Cardiac muscle cell (in vitro differentiated cells and primary cell): ENCODE measurements around the gene PAM. TPM values are rescaled to one million over a fixed set of nuclear protein-coding genes. Genes with fewer than 3 reads are reported as not detected.

Experiments used
- DNase-seq, 2 donors: peaks; one replicate each; pipeline versions ENCODE4 v3.0.0 to v3.0.0-alpha.2; 2010 to 2017; ENCODE audit warnings: low read depth in 1 of 2, low spot score in 1 of 2
- H3K27ac ChIP-seq: fragments of 200-600 bp; sonication (generic); 2 replicates; pipeline ENCODE4 v1.5.1; 2016
- H3K27me3 ChIP-seq: fragments of 200-600 bp; sonication (generic); 2 replicates; pipeline ENCODE4 v1.6.0; 2016; ENCODE audit warnings: control low read depth
- H3K36me3 ChIP-seq: fragments of 200-600 bp; sonication (generic); 2 replicates; pipeline ENCODE4 v1.5.1; 2016; ENCODE audit warnings: control low read depth
- H3K4me1 ChIP-seq: fragments of 200-600 bp; sonication (generic); 2 replicates; pipeline ENCODE4 v1.8.1; 2017; ENCODE audit warnings: low read depth, mild to moderate bottlenecking, mixed run types
- H3K4me3 ChIP-seq: fragments of 200-600 bp; sonication (generic); 2 replicates; pipeline ENCODE4 v1.5.1; 2016; ENCODE audit warnings: mild to moderate bottlenecking
- H3K9me3 ChIP-seq: fragments of 200-600 bp; sonication (generic); 2 replicates; pipeline ENCODE4 v1.5.1; 2017; ENCODE audit warnings: low read depth, mild to moderate bottlenecking, control low read depth
- CTCF ChIP-seq: IDR thresholded peaks from 2 replicates; pipeline ENCODE4 v1.5.1; 2012; ENCODE audit warnings: low read depth, mild to moderate bottlenecking, low read length
- polyA plus RNA-seq: library from polyadenylated mRNA; unstranded; fragments of >200 nt; fragmentation: Nextera tagmentation; extraction: Ambion mirVana; gene quantifications from 2 replicates; pipeline ENCODE4 v1.2.1, GENCODE V29; 2016
- total RNA-seq: library from RNA; depleted of rRNA; stranded (reverse); fragments of >200 nt; gene quantifications from 2 replicates; pipeline ENCODE4 v1.2.3, GENCODE V29; 2016

Gene PAM
- total and polyA plus RNA-seq, 2 experiments from 2014 or later, result 375 to 392 TPM

- H3K36me3 ChIP-seq, result peaks cover 8% of the 10 kb centered on the region
- peaks cover 6% of the 10 kb centered on the region for H3K4me1 ChIP-seq
- TF ChIP-seq CTCF, result no peak
- H3K4me3 ChIP-seq, result no peak overlapping the region
- no peak overlapping the region for H3K27ac ChIP-seq
- DNase-seq, result no peak
- H3K27me3 ChIP-seq, result no peaks in the 10 kb centered on the region
- no peaks in the 10 kb centered on the region for H3K9me3 ChIP-seq
These were observed 200.4 kb downstream of the PAM start for GRCh38 chr5:102955488-102955887.

- no peaks in the 10 kb centered on the region for H3K9me3 ChIP-seq
- no peak overlapping the region for H3K27ac ChIP-seq
- H3K27me3 ChIP-seq, result no peaks in the 10 kb centered on the region
- H3K4me1 ChIP-seq, result peaks cover 6% of the 10 kb centered on the region
- no peak for TF ChIP-seq CTCF
- H3K36me3 ChIP-seq, result peaks cover 5% of the 10 kb centered on the region
- H3K4me3 ChIP-seq, result no peak overlapping the region
- DNase-seq, result no peak
These were observed 201.5 kb downstream of the PAM start for GRCh38 chr5:102956599-102956998.

GRCh38 chr5:102957141-102957540, 202.0 kb downstream of the PAM start:
- Histone ChIP-seq H3K9me3 (no peaks in the 10 kb centered on the region), H3K27me3 (no peaks in the 10 kb centered on the region), H3K27ac (no peak overlapping the region), H3K36me3 (peaks cover 8% of the 10 kb centered on the region), H3K4me1 (peaks cover 6% of the 10 kb centered on the region), H3K4me3 (no peak overlapping the region)
- DNase-seq, result no peak
- TF ChIP-seq CTCF, result no peak

GRCh38 chr5:102958481-102959011, 203.4 kb downstream of the PAM start:
- Histone ChIP-seq H3K4me3 (no peak overlapping the region), H3K27ac (no peak overlapping the region), H3K4me1 (peaks cover 6% of the 10 kb centered on the region), H3K9me3 (no peaks in the 10 kb centered on the region), H3K36me3 (peaks cover 8% of the 10 kb centered on the region), H3K27me3 (no peaks in the 10 kb centered on the region)
- DNase-seq, result peak in 1 of 2 donors; percentile 56
- TF ChIP-seq CTCF, result no peak

GRCh38 chr5:102959055-102959454, 203.9 kb downstream of the PAM start:
- Histone ChIP-seq H3K27ac (no peak overlapping the region), H3K27me3 (no peaks in the 10 kb centered on the region), H3K4me3 (no peak overlapping the region), H3K9me3 (no peaks in the 10 kb centered on the region), H3K4me1 (peaks cover 6% of the 10 kb centered on the region), H3K36me3 (peaks cover 8% of the 10 kb centered on the region)
- TF ChIP-seq CTCF, result no peak
- DNase-seq, result peak in 1 of 2 donors; percentile 85
